ENCODE results near the gene IL13. TPM values are rescaled to one million over a fixed set of nuclear protein-coding genes. Genes with fewer than 3 reads are reported as not detected.
A peak's percentile ranks its signal among the peaks of the same experiment; 100 is the strongest.

Gene IL13
- total RNA-seq, 1 experiment from 2014 or later: not detected

DNA sequence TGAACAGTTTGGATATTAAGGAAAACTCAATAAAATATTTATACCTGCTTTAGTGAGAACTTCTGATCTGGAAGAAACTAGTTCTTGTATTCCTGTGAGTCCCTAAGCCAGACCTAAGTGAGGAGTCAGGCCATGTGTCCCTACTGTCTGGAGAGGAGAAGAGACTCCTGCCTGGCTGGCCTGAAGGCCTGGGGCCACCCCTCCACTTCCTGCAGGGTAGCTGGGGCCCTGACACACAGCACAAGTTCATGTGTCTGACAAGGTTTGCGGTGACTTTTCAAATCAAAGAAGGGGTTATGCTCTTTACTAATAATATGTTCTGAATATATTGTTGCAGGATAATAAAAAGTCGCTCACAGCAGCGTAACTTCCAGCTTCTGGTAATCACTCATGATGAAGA is 16.1 kb upstream of the IL13 start:
- Histone ChIP-seq H3K9ac (ENCODE audit: extremely low read depth, insufficient read length, low read length) (no peak overlapping the region), H3K23me2 (ENCODE audit: insufficient read length, low read depth, low read length, poor library complexity, severe bottlenecking) (no peaks in the 10 kb centered on the region), H4K5ac (ENCODE audit: insufficient read length, low read depth, low read length) (no peak overlapping the region), H4K20me1 (ENCODE audit: control insufficient read depth, insufficient read depth, insufficient read length) (no peaks in the 10 kb centered on the region), H3T11ph (ENCODE audit: low read length) (no peak overlapping the region), H3K79me1 (ENCODE audit: insufficient read depth, low read depth, low read length, poor library complexity, severe bottlenecking) (no peaks in the 10 kb centered on the region), H2BK12ac (ENCODE audit: insufficient read length, low read depth, low read length) (no peak overlapping the region), H3K56ac (ENCODE audit: insufficient read length, low read depth, low read length) (no peak overlapping the region), H4K91ac (ENCODE audit: insufficient read length, low read depth, low read length) (no peak overlapping the region), H2BK120ac (ENCODE audit: low read depth, low read length, poor library complexity, severe bottlenecking) (no peak overlapping the region), H2BK5ac (ENCODE audit: insufficient read length, low read length) (no peak overlapping the region), H3K4ac (ENCODE audit: low read depth, low read length) (no peak overlapping the region), H3K27ac (ENCODE audit: insufficient read length, low read depth, low read length) (no peak overlapping the region), H2AFZ (ENCODE audit: low read length) (no peak overlapping the region), H3K4me1 (ENCODE audit: insufficient read depth, low read length) (peaks cover 4% of the 10 kb centered on the region; the same call in 1 of the 2 replicates), H3K9me3 (ENCODE audit: control insufficient read depth, low read depth, low read length) (no peaks in the 10 kb centered on the region), H3K4me2 (ENCODE audit: insufficient read depth, insufficient read length, low read length) (no peak overlapping the region), H4K8ac (replicated peaks; ENCODE audit: insufficient read length, low read depth, low read length) (no peak overlapping the region), H2BK20ac (ENCODE audit: low read depth, low read length, poor library complexity, severe bottlenecking) (no peak overlapping the region), H2AK5ac (ENCODE audit: insufficient read length, low read length) (no peak overlapping the region), H3K79me2 (ENCODE audit: insufficient read depth, low read length) (no peaks in the 10 kb centered on the region), H2BK15ac (ENCODE audit: low read depth, low read length) (no peak overlapping the region), H3K23ac (ENCODE audit: insufficient read length, low read depth, low read length) (no peak overlapping the region), H3K18ac (ENCODE audit: insufficient read length, low read depth, low read length) (no peak overlapping the region), H3K14ac (ENCODE audit: insufficient read depth, low read length) (no peak overlapping the region), H3K27me3 (ENCODE audit: insufficient read depth, low read length) (no peaks in the 10 kb centered on the region)
- TF ChIP-seq, protein P1, sequence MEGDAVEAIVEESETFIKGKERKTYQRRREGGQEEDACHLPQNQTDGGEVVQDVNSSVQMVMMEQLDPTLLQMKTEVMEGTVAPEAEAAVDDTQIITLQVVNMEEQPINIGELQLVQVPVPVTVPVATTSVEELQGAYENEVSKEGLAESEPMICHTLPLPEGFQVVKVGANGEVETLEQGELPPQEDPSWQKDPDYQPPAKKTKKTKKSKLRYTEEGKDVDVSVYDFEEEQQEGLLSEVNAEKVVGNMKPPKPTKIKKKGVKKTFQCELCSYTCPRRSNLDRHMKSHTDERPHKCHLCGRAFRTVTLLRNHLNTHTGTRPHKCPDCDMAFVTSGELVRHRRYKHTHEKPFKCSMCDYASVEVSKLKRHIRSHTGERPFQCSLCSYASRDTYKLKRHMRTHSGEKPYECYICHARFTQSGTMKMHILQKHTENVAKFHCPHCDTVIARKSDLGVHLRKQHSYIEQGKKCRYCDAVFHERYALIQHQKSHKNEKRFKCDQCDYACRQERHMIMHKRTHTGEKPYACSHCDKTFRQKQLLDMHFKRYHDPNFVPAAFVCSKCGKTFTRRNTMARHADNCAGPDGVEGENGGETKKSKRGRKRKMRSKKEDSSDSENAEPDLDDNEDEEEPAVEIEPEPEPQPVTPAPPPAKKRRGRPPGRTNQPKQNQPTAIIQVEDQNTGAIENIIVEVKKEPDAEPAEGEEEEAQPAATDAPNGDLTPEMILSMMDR (conservative IDR thresholded peaks at IDR 0.05): no peak
- Mint-ChIP-seq H3K36me3 (ENCODE audit: insufficient read depth in 1 of 3, low read depth in 3 of 3) (peaks cover 7 to 53% (median 41%) of the 10 kb centered on the region in 3 experiments), H3K27ac (0 out of 7 replicates have a peak overlapping the region, but pooled peaks of 1 of the 3 experiments have one; percentile 45), H3K4me1 (peaks cover 13 to 16% of the 10 kb centered on the region in 2 experiments), H3K4me3 (no peak overlapping the region), H3K27me3 (ENCODE audit: low read depth) (no peaks in the 10 kb centered on the region; the same call in none of the 2 replicates), H3K9me3 (peaks cover 0 to 8% of the 10 kb centered on the region in 2 experiments; a peak in 1 of 5 replicates)
- no CpG with 5 or more reads among the region's 3 CpGs for WGBS (ENCODE audit: extremely low coverage, insufficient read length, low lambda C conversion rate)
- DNase-seq: no peak

Data from H9 (cell line).